ENCODE measurements around the gene UNK. TPM values are rescaled to one million over a fixed set of nuclear protein-coding genes. Genes with fewer than 3 reads are reported as not detected.

UNK gene
- polyA plus RNA-seq, 2 donors: 18.2 to 26.3 TPM

DNA sequence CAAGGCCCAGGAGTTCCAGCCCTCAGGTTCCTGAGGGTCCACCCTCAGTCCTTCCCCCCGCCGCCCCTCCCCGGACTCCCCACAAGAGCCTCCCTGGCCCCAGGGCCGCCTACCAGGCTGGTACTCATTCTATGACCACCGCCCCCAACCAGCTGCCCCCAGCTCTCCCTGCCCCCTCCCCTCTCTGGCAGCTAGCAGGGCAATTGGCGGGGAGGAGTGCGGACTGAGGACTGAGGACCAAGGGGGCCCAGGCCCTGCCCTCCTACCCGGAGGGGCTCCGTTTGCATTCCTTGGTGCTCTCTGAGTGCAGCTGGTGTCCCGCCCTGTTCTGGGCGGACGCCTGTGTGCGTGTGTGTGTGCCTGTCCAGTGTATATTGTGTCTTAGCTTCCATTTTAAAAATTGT is 40.5 kb downstream of the UNK start:
- Histone ChIP-seq H3K9me3 (ENCODE audit: control insufficient read depth in 2 of 2, insufficient read depth in 1 of 2, low read depth in 1 of 2, low read length in 1 of 2) (no peaks in the 10 kb centered on the region), H3K27me3 (ENCODE audit: control insufficient read depth in 1 of 2, insufficient read depth in 2 of 2, low read length in 2 of 2) (no peaks in the 10 kb centered on the region), H3K36me3 (ENCODE audit: control insufficient read depth in 2 of 2, insufficient read depth in 2 of 2, low read length in 1 of 2) (peaks cover 4 to 33% of the 10 kb centered on the region in 2 donors), H3K27ac (ENCODE audit: low read depth in 2 of 2, low read length in 1 of 2) (no peak overlapping the region), H3K4me1 (ENCODE audit: control insufficient read depth in 2 of 2, insufficient read depth in 2 of 2, low read length in 1 of 2) (peaks cover 3 to 11% of the 10 kb centered on the region in 2 donors), H3K4me3 (ENCODE audit: low read depth in 1 of 2, low read length in 2 of 2) (no peak overlapping the region)
- 82 to 86% methylated on average over 13 of the region's 13 CpGs for WGBS, 2 donors

DNA sequence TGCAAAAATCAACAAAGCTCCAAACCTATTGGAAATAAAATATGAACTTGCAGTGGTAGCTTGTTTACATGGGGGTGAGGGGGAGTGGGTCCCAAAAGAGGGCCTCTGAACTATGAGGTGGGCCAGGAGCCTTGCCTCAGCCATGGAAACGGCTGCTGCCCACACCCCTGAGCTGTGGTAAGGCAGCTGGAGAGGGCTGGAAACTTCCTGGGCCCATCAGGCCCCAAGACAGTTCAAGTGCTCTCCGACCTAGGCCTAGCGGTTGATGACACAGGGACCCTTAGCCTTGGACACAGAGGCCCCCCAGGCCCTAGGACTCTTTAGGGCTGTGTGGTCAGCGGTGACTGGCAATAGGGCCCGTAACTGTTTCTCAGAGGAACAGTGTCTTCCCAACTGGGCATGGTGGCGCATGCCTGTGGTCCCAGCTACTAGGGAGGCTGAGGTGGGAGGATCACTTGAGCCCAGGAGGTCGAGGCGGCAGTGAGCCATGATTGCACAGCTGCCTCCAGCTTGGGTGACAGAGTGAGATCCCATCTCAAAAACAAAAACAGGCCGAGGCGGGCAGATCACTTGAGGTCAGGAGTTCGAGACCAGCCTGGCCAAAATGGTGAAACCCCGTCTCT is 41.3 kb downstream of the UNK start:
- Histone ChIP-seq H3K36me3 (ENCODE audit: control insufficient read depth in 2 of 2, insufficient read depth in 2 of 2, low read length in 1 of 2) (peaks cover 4 to 28% of the 10 kb centered on the region in 2 donors), H3K27me3 (ENCODE audit: control insufficient read depth in 1 of 2, insufficient read depth in 2 of 2, low read length in 2 of 2) (no peaks in the 10 kb centered on the region), H3K27ac (ENCODE audit: low read depth in 2 of 2, low read length in 1 of 2) (no peak overlapping the region), H3K4me1 (ENCODE audit: control insufficient read depth in 2 of 2, insufficient read depth in 2 of 2, low read length in 1 of 2) (peaks cover 3 to 11% of the 10 kb centered on the region in 2 donors), H3K4me3 (ENCODE audit: low read depth in 1 of 2, low read length in 2 of 2) (no peak overlapping the region), H3K9me3 (ENCODE audit: control insufficient read depth in 2 of 2, insufficient read depth in 1 of 2, low read depth in 1 of 2, low read length in 1 of 2) (no peaks in the 10 kb centered on the region)
- 91% methylated on average over 12 of the region's 12 CpGs for WGBS, 2 donors

DNA sequence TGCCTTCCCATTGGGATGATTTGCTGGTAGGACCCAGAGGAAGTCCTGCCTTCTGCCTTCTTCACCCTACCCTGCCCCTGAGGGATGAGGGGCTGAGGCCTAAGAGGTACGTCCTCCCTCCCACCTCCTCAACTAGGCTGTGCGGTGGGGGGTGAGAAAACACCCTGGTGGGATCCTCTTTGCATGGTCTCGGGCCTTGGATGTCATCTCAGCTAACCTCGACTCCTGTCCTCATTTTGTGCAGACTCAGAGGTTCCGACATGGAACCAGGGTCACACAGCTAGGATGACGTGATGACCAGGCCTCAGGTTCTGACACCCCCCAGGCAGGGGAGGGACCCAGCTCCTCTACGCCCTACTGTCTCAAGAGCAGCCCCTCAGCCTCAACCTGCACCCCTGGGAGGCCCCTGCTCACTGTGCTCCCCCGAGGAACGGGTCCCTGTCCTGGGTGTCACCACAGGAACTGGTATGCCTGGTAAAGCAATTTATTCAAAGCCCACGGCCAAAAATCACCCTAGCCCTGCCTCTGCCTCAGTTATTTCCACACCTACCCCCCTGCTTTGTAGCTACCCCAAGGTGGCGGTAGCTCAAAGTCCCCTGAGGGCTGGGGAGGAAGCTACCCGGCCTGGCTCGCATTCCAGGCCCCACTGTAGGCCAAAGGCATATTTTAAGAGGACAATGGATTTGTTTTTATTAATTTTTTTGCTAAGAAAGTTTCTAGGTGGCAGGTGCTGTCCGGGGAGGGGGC is 42.1 kb downstream of the UNK start:
- WGBS, 2 donors: 64 to 75% methylated on average over 14 of the region's 14 CpGs
- H3K27ac ChIP-seq (ENCODE audit: low read depth in 2 of 2, low read length in 1 of 2): peak overlapping the region; percentile 54 to 66
- H3K4me1 ChIP-seq (ENCODE audit: control insufficient read depth in 2 of 2, insufficient read depth in 2 of 2, low read length in 1 of 2): peaks cover 3 to 11% of the 10 kb centered on the region in 2 donors
- H3K36me3 ChIP-seq (ENCODE audit: control insufficient read depth in 2 of 2, insufficient read depth in 2 of 2, low read length in 1 of 2): peaks cover 4 to 26% of the 10 kb centered on the region in 2 donors
- H3K27me3 ChIP-seq (ENCODE audit: control insufficient read depth in 1 of 2, insufficient read depth in 2 of 2, low read length in 2 of 2): no peaks in the 10 kb centered on the region
- no peak overlapping the region for H3K4me3 ChIP-seq (ENCODE audit: low read depth in 1 of 2, low read length in 2 of 2)
- H3K9me3 ChIP-seq (ENCODE audit: control insufficient read depth in 2 of 2, insufficient read depth in 1 of 2, low read depth in 1 of 2, low read length in 1 of 2): no peaks in the 10 kb centered on the region

DNA sequence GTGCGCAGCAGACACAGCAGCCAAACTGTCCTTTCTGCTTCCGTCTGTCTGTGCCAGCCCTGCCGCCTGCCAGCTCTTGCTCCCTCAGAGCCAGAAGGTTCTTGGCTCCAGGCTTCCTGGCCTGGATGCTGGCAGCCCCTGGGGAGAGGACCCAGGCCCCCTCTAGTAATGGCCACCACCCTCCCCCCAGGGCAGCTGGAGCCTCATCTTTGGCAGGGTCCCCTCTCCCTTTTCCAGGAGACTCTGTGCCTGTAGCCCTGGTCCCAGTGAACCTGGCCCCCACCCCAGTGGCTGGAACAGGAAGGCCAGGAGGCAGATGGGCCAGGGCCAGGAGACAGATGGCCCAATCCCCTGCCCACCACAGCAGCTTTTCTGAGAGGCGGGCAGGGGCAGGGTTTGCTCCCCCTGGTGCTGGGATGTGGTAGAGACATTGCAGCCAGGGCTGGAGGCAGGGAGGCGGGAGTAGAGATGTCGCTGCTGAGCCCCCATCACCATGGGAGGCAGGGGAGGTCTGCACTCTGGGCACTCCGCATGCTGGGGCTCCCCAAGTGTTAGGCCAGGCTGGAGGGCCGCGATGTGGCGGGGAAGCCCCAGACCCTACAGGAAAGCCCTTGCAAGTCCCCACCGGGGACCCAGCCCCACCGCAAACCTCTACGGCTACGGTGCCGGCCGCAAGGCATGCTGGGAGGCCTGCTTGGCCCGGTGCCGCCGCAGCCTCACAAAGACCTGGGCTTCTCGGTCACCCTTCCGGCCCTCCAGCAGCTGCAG is 42.9 kb downstream of the UNK start:
- Histone ChIP-seq H3K9me3 (ENCODE audit: control insufficient read depth in 2 of 2, insufficient read depth in 1 of 2, low read depth in 1 of 2, low read length in 1 of 2) (no peaks in the 10 kb centered on the region), H3K4me3 (ENCODE audit: low read depth in 1 of 2, low read length in 2 of 2) (peak overlapping the region in 1 of 2 donors; percentile 2), H3K27ac (ENCODE audit: low read depth in 2 of 2, low read length in 1 of 2) (peak overlapping the region; percentile 54 to 66), H3K27me3 (ENCODE audit: control insufficient read depth in 1 of 2, insufficient read depth in 2 of 2, low read length in 2 of 2) (no peaks in the 10 kb centered on the region), H3K4me1 (ENCODE audit: control insufficient read depth in 2 of 2, insufficient read depth in 2 of 2, low read length in 1 of 2) (peaks cover 3 to 12% of the 10 kb centered on the region in 2 donors), H3K36me3 (ENCODE audit: control insufficient read depth in 2 of 2, insufficient read depth in 2 of 2, low read length in 1 of 2) (peaks cover 4 to 26% of the 10 kb centered on the region in 2 donors)
- 17 to 22% methylated on average over 21 of the region's 21 CpGs for whole genome bisulfite sequencing, 2 donors

DNA sequence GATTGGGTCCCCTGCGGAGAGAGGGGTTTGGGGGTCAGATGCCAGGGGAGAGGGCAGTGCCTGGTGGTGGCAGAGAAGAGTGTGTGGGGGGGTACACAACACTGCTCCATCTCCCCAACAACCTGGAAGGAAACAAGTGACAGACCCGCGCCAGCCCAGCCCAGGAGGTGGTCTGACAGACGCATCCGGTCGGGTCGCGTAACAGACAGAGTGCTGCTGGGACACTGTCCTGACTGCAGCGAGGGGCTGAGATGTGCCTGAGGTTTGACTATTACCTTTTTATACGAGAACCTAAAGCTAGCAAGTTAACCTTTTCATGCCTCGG is 43.4 kb downstream of the UNK start:
- peaks cover 4 to 24% of the 10 kb centered on the region in 2 donors for H3K36me3 ChIP-seq (ENCODE audit: control insufficient read depth in 2 of 2, insufficient read depth in 2 of 2, low read length in 1 of 2)
- H3K27ac ChIP-seq (ENCODE audit: low read depth in 2 of 2, low read length in 1 of 2): peak overlapping the region; percentile 54 to 66
- H3K27me3 ChIP-seq (ENCODE audit: control insufficient read depth in 1 of 2, insufficient read depth in 2 of 2, low read length in 2 of 2): no peaks in the 10 kb centered on the region
- H3K9me3 ChIP-seq (ENCODE audit: control insufficient read depth in 2 of 2, insufficient read depth in 1 of 2, low read depth in 1 of 2, low read length in 1 of 2): no peaks in the 10 kb centered on the region
- H3K4me3 ChIP-seq (ENCODE audit: low read depth in 1 of 2, low read length in 2 of 2): peak overlapping the region in 1 of 2 donors; percentile 2
- H3K4me1 ChIP-seq (ENCODE audit: control insufficient read depth in 2 of 2, insufficient read depth in 2 of 2, low read length in 1 of 2): peaks cover 3 to 17% of the 10 kb centered on the region in 2 donors
- WGBS, 2 donors: 54 to 56% methylated on average over 11 of the region's 11 CpGs

DNA sequence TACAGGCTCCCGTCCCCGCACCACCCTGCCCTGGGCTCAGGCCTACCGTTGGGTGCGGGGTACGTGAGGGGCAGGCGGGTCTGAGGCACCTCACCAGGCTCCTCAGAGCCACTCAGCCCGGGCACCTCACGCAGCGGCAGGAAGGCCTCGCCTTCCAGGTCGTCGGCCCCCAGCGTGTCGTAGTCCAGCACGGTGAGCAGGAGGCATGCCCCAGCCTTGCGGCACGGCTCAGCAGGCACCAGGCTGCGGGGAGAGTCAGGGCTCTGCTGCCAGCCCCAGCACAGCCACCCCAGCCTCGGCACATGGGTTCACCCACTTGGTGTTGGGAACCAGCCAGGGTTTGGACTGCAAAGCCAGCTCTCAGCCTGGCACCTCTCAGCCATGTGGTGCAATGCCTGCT is 44.1 kb downstream of the UNK start:
- 88% methylated on average over 19 of the region's 19 CpGs for WGBS, 2 donors
- H3K9me3 ChIP-seq (ENCODE audit: control insufficient read depth in 2 of 2, insufficient read depth in 1 of 2, low read depth in 1 of 2, low read length in 1 of 2): no peaks in the 10 kb centered on the region
- H3K36me3 ChIP-seq (ENCODE audit: control insufficient read depth in 2 of 2, insufficient read depth in 2 of 2, low read length in 1 of 2): peaks cover 4 to 20% of the 10 kb centered on the region in 2 donors
- no peak overlapping the region for H3K4me3 ChIP-seq (ENCODE audit: low read depth in 1 of 2, low read length in 2 of 2)
- no peaks in the 10 kb centered on the region for H3K27me3 ChIP-seq (ENCODE audit: control insufficient read depth in 1 of 2, insufficient read depth in 2 of 2, low read length in 2 of 2)
- H3K27ac ChIP-seq (ENCODE audit: low read depth in 2 of 2, low read length in 1 of 2): no peak overlapping the region
- H3K4me1 ChIP-seq (ENCODE audit: control insufficient read depth in 2 of 2, insufficient read depth in 2 of 2, low read length in 1 of 2): peaks cover 3 to 18% of the 10 kb centered on the region in 2 donors

DNA sequence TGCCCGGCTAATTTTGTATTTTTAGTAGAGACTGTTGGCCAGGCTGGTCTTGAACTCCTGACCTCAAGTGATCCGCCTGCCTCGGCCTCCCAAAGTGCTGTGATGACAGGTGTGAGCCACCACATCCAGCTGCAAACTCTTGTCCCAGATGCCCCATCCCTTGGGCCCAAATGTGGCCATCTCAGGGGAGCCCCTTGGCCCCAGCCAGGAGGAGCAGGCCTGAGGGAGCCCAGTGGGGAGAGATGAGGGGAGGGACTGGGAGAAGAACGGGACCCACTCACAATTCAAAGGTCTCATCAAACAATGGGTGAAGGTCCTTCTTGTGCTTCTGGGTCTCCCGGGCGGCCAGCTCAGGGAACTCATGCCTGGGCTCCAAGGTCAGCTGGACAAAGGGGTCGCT is 45.1 kb downstream of the UNK start:
- 83 to 91% methylated on average over 7 of the region's 7 CpGs for WGBS, 2 donors
- Histone ChIP-seq H3K27ac (ENCODE audit: low read depth in 2 of 2, low read length in 1 of 2) (peak overlapping the region in 1 of 2 donors; percentile 2), H3K4me3 (ENCODE audit: low read depth in 1 of 2, low read length in 2 of 2) (no peak overlapping the region), H3K36me3 (ENCODE audit: control insufficient read depth in 2 of 2, insufficient read depth in 2 of 2, low read length in 1 of 2) (peaks cover 4 to 19% of the 10 kb centered on the region in 2 donors), H3K9me3 (ENCODE audit: control insufficient read depth in 2 of 2, insufficient read depth in 1 of 2, low read depth in 1 of 2, low read length in 1 of 2) (no peaks in the 10 kb centered on the region), H3K27me3 (ENCODE audit: control insufficient read depth in 1 of 2, insufficient read depth in 2 of 2, low read length in 2 of 2) (no peaks in the 10 kb centered on the region), H3K4me1 (ENCODE audit: control insufficient read depth in 2 of 2, insufficient read depth in 2 of 2, low read length in 1 of 2) (peaks cover 3 to 18% of the 10 kb centered on the region in 2 donors)

DNA sequence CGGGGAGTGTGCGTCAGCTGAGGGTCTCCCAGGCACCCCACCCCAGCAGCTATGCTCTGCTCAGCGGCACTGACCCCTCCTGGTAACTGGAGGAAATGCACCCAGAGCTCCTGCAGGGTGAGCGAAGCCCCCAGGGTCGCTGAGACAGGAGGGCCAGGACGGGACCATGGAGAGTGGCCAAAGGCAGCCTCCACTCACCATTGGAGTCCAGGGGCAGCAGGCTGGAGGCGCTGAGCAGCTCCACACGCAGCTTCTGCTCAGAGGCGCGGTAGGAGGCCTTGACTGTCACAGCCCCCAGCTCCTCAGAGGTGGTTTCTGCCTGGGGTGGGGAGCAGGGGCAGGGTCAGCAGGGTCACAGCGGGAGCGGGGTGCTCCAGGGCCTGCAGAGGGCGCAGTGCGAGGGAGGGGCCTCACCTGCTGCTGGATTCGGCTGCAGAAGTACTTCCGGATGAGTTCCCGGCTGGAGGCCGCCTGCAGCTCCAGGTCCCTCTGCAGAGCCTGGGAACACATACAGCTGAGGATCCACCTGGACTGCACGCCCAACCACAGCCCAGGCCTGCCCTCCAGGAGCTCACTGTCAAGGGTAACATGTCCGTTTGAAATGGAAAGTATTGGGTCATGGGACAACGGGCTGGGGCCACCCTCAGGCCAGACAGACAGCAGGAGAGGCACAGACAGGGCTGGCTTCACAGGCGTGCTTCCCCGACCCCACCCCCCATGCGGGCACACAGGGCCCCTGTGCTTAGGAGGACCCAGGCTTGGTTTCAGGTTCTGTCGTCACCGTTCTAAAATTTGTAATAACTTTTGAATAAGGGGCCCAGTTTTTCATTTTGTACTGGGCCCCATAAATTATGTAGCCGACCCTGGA is 45.8 kb downstream of the UNK start:
- Histone ChIP-seq H3K27ac (ENCODE audit: low read depth in 2 of 2, low read length in 1 of 2) (no peak overlapping the region), H3K4me3 (ENCODE audit: low read depth in 1 of 2, low read length in 2 of 2) (no peak overlapping the region)

DNA sequence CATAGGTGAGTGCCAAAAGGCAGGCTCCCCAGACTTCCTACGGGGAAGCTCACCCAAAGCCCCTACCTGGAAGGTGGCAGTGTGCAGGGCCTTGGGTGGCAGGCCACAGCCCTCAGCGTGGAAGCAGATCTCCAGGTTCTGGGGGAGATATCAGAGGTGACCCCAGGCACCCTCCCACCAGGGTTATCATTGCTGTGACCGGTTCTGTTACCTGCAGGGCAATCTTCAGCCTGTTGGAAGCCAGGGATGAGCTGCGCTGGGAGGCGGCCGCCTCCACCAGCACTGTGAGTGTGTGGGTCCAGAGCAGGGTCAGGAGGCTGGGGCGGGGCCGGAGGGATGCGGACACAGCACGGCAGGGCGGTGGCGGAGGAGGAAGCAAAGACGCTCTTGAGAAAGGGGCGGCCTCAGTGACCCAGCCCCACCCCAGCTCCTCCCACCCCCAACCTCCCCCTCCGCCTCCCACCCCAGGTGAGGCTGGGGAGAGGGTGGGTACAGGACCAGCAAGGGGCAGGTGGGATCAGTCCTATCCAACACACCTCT is 46.5 kb downstream of the UNK start:
- H3K4me1 ChIP-seq (ENCODE audit: control insufficient read depth in 2 of 2, insufficient read depth in 2 of 2, low read length in 1 of 2): peaks cover 3 to 18% of the 10 kb centered on the region in 2 donors
- no peaks in the 10 kb centered on the region for H3K27me3 ChIP-seq (ENCODE audit: control insufficient read depth in 1 of 2, insufficient read depth in 2 of 2, low read length in 2 of 2)
- peaks cover 0 to 28% of the 10 kb centered on the region in 2 donors for H3K36me3 ChIP-seq (ENCODE audit: control insufficient read depth in 2 of 2, insufficient read depth in 2 of 2, low read length in 1 of 2)
- H3K4me3 ChIP-seq (ENCODE audit: low read depth in 1 of 2, low read length in 2 of 2): no peak overlapping the region
- H3K27ac ChIP-seq (ENCODE audit: low read depth in 2 of 2, low read length in 1 of 2): no peak overlapping the region
- 88 to 90% methylated on average over 15 of the region's 15 CpGs for WGBS, 2 donors
- H3K9me3 ChIP-seq (ENCODE audit: control insufficient read depth in 2 of 2, insufficient read depth in 1 of 2, low read depth in 1 of 2, low read length in 1 of 2): no peaks in the 10 kb centered on the region

More for the DNA sequence above, 45.8 kb downstream of the UNK start:
- Histone ChIP-seq H3K9me3 (ENCODE audit: control insufficient read depth in 2 of 2, insufficient read depth in 1 of 2, low read depth in 1 of 2, low read length in 1 of 2) (no peaks in the 10 kb centered on the region), H3K4me1 (ENCODE audit: control insufficient read depth in 2 of 2, insufficient read depth in 2 of 2, low read length in 1 of 2) (peaks cover 3 to 18% of the 10 kb centered on the region in 2 donors), H3K36me3 (ENCODE audit: control insufficient read depth in 2 of 2, insufficient read depth in 2 of 2, low read length in 1 of 2) (peaks cover 4 to 24% of the 10 kb centered on the region in 2 donors), H3K27me3 (ENCODE audit: control insufficient read depth in 1 of 2, insufficient read depth in 2 of 2, low read length in 2 of 2) (no peaks in the 10 kb centered on the region)
- WGBS, 2 donors: 70 to 78% methylated on average over 27 of the region's 27 CpGs

Measured in esophagus (tissue), 2 donors.